CD4-positive, alpha-beta T cell (primary cell): ENCODE data around the gene PEDS1. TPM values are rescaled to one million over a fixed set of nuclear protein-coding genes. Genes with fewer than 3 reads are reported as not detected.

Source experiments
- ATAC-seq: fragments of 200-7000 bp; cut with Tn5 transposase; one replicate; pipeline ENCODE4 v1.10.0; 2022; ENCODE audit warnings: mild to moderate bottlenecking; ENCODE audit not compliant: poor library complexity
- CTCF ChIA-PET: fragments of 350-600 bp; sonication (Branson Sonifier 250); formaldehyde crosslinking; loops from one replicate; lab custom pipeline; 2021; ENCODE audit warnings: antibody characterized with exemption, inconsistent platforms; lab: Charles Lee
- POLR2A ChIA-PET: fragments of 350-600 bp; sonication (Branson Sonifier 250); formaldehyde crosslinking; loops from one replicate; lab custom pipeline; 2021; ENCODE audit warnings: antibody characterized with exemption, inconsistent platforms; lab: Charles Lee
- DNase-seq, 14 experiments: peaks; one replicate each; pipeline ENCODE4 v3.0.0-alpha.2; 2013 to 2020; ENCODE audit warnings: mixed read lengths in 2 of 14
- H3K27ac ChIP-seq, 2 donors: one replicate each; pipeline versions ENCODE4 v1.5.1 to v1.7.0; 2013; ENCODE audit warnings: low read length in 2 of 2, low read depth in 1 of 2, mild to moderate bottlenecking in 1 of 2
- H3K27me3 ChIP-seq, 2 experiments: 1 replicate in 1 of 2; 2 replicates in 1 of 2; pipeline versions ENCODE4 v1.6.1 to v1.7.0; 2013; ENCODE audit warnings: low read length in 2 of 2, control low read depth in 1 of 2, mild to moderate bottlenecking in 1 of 2, moderate library complexity in 1 of 2; ENCODE audit not compliant: insufficient read depth in 2 of 2, control insufficient read depth in 1 of 2
- H3K36me3 ChIP-seq: one replicate; pipeline ENCODE4 v1.6.1; 2013; ENCODE audit warnings: low read length, control low read depth; ENCODE audit not compliant: insufficient read depth
- H3K4me1 ChIP-seq: one replicate; pipeline ENCODE4 v1.6.1; 2013; ENCODE audit warnings: low read length, control low read depth; ENCODE audit not compliant: insufficient read depth
- H3K4me3 ChIP-seq: one replicate; pipeline ENCODE4 v1.5.1; 2013; ENCODE audit warnings: mild to moderate bottlenecking, low read length, moderate library complexity
- H3K9me3 ChIP-seq, 2 experiments: 1 replicate in 1 of 2; 2 replicates in 1 of 2; pipeline versions ENCODE4 v1.6.1 to v1.7.0; 2013; ENCODE audit warnings: low read length in 2 of 2, mild to moderate bottlenecking in 2 of 2, control low read depth in 1 of 2, moderate library complexity in 1 of 2; ENCODE audit not compliant: control insufficient read depth in 1 of 2, insufficient read depth in 1 of 2
- H3K27ac Mint-ChIP-seq: one replicate; pipeline ENCODE4 v1.8.0; 2020; ENCODE audit warnings: mixed read lengths
- H3K27me3 Mint-ChIP-seq: one replicate; pipeline ENCODE4 v1.8.0; 2021; ENCODE audit warnings: mixed read lengths
- H3K36me3 Mint-ChIP-seq: one replicate; pipeline ENCODE4 v1.8.0; 2021; ENCODE audit warnings: low read depth, mixed read lengths
- H3K4me1 Mint-ChIP-seq: one replicate; pipeline ENCODE4 v1.8.0; 2021; ENCODE audit warnings: low read depth, mixed read lengths
- H3K4me3 Mint-ChIP-seq: one replicate; pipeline ENCODE4 v1.8.0; 2020; ENCODE audit warnings: mild to moderate bottlenecking, mixed read lengths
- H3K9me3 Mint-ChIP-seq: one replicate; pipeline ENCODE4 v1.8.0; 2020; ENCODE audit warnings: mixed read lengths
- intact Hi-C, 2 experiments: fragments of 100-400 bp; cut with DNase I in 1 of 2; cut with micrococcal nuclease in 1 of 2; formaldehyde crosslinking; loops; one replicate each; pipeline versions ENCODE4 v1.15.1 to v1.9.0; 2023 to 2025; cut with DNase I, micrococcal nuclease
- total RNA-seq, 174 experiments: library from RNA in 2 of 174; stranded (reverse) in 2 of 174; gene quantifications; one replicate each; pipeline ENCODE4 v1.2.3 and lab custom pipeline; 2021 to 2026
- TF ChIP-seq, protein P1 (sequence below): fragments of 200-600 bp; IDR thresholded peaks from one replicate; pipeline ENCODE4 v1.8.0; 2022; ENCODE audit warnings: antibody characterized with exemption, mild to moderate bottlenecking

Gene PEDS1
- total RNA-seq, 2 experiments from 2014 or later: 21.3 to 21.9 TPM

DNA sequence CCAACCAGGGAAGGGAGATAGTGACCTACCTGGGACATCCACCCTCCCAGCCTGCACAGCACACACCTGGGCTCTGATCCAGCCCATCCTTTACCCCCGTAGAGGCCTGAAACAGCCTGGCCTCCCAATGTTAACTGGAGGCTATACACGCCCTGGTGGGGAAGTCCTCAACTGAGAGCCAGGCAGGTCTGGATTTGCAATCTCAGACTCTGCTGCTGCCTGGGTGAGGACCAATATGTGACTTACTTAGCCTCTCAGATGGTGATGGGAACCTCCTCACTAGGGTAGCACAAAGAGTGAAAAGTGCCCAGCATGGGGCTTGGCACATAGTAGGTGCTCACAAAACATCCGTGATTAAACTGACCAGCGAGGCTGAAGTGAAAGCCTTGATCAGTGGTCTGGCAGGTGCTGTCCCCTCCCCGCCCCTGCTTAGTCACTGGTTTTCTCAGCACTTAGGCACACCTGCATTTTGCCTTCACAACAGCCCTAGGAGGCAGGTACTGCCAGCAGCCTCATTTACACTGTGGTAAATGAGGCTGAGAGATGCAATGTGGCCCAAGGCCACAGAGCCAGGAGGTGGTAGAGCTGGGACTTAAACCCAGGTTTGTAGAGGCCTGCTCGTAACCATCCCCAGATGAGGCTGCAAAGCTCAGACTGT, 12.4 kb downstream of the PEDS1 start:
- TF ChIP-seq, protein P1, sequence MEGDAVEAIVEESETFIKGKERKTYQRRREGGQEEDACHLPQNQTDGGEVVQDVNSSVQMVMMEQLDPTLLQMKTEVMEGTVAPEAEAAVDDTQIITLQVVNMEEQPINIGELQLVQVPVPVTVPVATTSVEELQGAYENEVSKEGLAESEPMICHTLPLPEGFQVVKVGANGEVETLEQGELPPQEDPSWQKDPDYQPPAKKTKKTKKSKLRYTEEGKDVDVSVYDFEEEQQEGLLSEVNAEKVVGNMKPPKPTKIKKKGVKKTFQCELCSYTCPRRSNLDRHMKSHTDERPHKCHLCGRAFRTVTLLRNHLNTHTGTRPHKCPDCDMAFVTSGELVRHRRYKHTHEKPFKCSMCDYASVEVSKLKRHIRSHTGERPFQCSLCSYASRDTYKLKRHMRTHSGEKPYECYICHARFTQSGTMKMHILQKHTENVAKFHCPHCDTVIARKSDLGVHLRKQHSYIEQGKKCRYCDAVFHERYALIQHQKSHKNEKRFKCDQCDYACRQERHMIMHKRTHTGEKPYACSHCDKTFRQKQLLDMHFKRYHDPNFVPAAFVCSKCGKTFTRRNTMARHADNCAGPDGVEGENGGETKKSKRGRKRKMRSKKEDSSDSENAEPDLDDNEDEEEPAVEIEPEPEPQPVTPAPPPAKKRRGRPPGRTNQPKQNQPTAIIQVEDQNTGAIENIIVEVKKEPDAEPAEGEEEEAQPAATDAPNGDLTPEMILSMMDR: no peak
- no peak overlapping the region for H3K4me3 Mint-ChIP-seq
- ChIA-PET CTCF (interaction anchor here (0.7 to 0.9 kb wide), 2 partner anchors 20 to 28 kb away, joined by 3 read pairs; no protein-coding TSS in a partner anchor), POLR2A (no interaction called here)
- H3K4me1 ChIP-seq: peaks cover 24% of the 10 kb centered on the region
- DNase-seq: no peak
- no peaks in the 10 kb centered on the region for H3K27me3 ChIP-seq
- H3K27me3 Mint-ChIP-seq: no peaks in the 10 kb centered on the region
- H3K27ac ChIP-seq: no peak overlapping the region
- peaks cover 24% of the 10 kb centered on the region for H3K4me1 Mint-ChIP-seq
- H3K9me3 ChIP-seq: no peaks in the 10 kb centered on the region
- H3K27ac Mint-ChIP-seq: no peak overlapping the region
- peaks cover 52% of the 10 kb centered on the region for H3K36me3 ChIP-seq
- H3K4me3 ChIP-seq: no peak overlapping the region
- H3K36me3 Mint-ChIP-seq: peaks cover 56% of the 10 kb centered on the region
- no peaks in the 10 kb centered on the region for H3K9me3 Mint-ChIP-seq
- ATAC-seq: no peak
- intact Hi-C loops: no loop called here

DNA sequence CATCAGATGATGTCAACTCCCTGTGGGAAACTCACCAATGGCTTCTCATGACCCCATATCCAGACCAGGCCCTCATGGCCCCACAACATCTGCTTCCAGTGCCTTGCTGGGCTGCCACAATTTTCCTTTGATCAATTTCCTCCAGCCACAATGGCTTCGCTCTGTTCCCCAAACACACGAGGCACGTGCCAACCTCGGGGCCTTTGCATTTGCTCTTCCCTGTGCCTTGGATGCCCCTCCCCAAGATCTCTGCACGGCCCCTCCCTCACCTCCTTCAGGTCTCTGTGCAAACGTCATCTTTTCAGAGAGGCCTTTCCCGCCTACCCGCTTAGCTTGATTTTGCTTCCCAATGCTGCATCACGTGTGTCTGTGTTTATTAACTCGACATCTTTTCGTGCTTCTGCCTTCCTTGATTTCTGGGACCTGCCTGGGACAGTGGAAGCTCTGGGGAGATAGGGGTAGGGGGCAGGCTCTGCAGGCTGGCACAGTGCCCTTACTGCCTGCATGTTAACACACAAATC, 13.1 kb downstream of the PEDS1 start:
- POLR2A ChIA-PET: no interaction called here
- H3K36me3 ChIP-seq: peaks cover 56% of the 10 kb centered on the region

DNA sequence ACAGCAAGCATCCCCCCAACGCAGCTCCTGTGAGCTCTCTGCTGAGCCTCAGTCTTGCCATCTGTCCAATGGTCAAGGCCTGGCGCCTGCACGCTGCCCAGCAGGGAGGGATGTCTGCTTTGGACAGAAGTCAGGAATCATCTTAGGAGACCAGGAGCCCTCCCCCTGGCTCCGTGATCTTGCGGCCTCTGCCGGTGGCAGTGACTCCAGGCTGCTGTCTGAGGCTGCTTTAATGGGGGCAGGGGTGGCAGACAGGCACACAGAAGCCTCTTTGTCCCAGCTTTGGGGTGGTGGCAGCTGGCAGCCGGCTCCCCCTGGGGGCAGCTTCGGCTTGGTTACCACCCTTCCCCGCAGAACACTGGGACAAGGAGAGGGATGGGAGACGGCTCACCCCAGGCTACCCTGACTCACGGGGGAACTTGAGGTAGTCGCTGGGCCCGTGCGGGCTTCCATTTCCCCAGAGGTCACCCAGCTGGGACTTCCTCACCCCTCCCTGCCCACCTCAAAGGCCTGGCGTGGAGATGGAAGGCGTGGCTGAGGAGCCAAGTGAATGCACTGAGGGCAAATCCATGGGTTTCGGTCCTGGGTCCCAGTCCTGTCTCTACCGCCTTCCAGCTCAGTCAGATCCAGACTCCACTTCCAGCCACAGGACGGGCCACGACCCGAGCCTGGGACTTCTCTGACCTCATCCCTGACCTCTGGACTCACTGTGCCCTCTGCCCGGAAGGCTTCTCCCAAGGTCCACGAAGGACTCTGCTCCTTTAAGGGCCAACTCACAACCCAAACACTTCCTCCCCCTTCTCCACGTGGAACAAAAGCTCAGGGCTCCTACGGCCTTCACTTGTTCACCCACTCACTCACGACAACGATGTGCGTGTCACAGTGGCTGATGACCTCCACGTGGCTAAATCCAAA, 14.8 kb downstream of the PEDS1 start:
- Mint-ChIP-seq H3K27ac (no peak overlapping the region), H3K4me1 (peaks cover 19% of the 10 kb centered on the region), H3K27me3 (no peaks in the 10 kb centered on the region), H3K9me3 (no peaks in the 10 kb centered on the region), H3K4me3 (no peak overlapping the region), H3K36me3 (peaks cover 66% of the 10 kb centered on the region)
- TF ChIP-seq, protein P1: no peak
- H3K36me3 ChIP-seq: peaks cover 59% of the 10 kb centered on the region
- H3K4me3 ChIP-seq: no peak overlapping the region
- POLR2A ChIA-PET: no interaction called here
- CTCF ChIA-PET: no interaction called here
- no peak for ATAC-seq
- H3K27me3 ChIP-seq: no peaks in the 10 kb centered on the region
- no peak overlapping the region for H3K27ac ChIP-seq
- H3K4me1 ChIP-seq: peaks cover 5% of the 10 kb centered on the region
- H3K9me3 ChIP-seq: no peaks in the 10 kb centered on the region
- intact Hi-C loops: no loop called here
- DNase-seq: peak in 1 of 14 experiments; percentile 20

More for the DNA sequence above, 13.1 kb downstream of the PEDS1 start:
- TF ChIP-seq, protein P1: no peak
- CTCF ChIA-PET: interaction anchor here (0.7 kb wide), 1 partner anchor 19 kb away, joined by 3 read pairs; no protein-coding TSS in a partner anchor
- DNase-seq: no peak
- no peak overlapping the region for H3K27ac Mint-ChIP-seq
- H3K9me3 Mint-ChIP-seq: no peaks in the 10 kb centered on the region
- intact Hi-C loops: no loop called here
- peaks cover 19% of the 10 kb centered on the region for H3K4me1 Mint-ChIP-seq
- no peaks in the 10 kb centered on the region for H3K27me3 ChIP-seq
- H3K4me3 Mint-ChIP-seq: no peak overlapping the region
- peaks cover 17% of the 10 kb centered on the region for H3K4me1 ChIP-seq
- H3K4me3 ChIP-seq: no peak overlapping the region
- no peaks in the 10 kb centered on the region for H3K27me3 Mint-ChIP-seq
- H3K9me3 ChIP-seq: no peaks in the 10 kb centered on the region
- no peak for ATAC-seq
- H3K27ac ChIP-seq: no peak overlapping the region
- peaks cover 61% of the 10 kb centered on the region for H3K36me3 Mint-ChIP-seq
